ENCODE results near the gene GPC4.

DNA sequence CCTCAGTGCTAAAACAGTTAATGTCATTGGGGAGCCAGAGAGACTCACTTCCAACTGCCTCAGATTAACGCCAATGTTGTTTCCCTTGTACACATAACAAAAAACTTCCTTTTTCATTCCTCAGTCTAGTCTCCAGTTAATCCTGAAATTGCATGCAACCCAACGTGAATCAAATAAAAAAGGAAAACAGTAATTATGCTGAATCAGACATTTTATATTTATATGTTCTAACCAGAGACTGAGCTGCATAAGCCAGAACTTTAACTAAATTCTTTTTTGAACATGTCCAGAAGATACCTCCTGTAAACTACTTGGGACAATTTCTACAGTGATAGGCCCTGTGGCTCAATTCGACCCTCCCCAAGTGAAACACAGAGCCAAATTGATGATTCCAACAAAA, 4.7 kb downstream of the GPC4 start:
- TF ChIP-seq POLR2A (IDR thresholded peaks at IDR 0.05) = no peak
- TF ChIP-seq, protein P1, sequence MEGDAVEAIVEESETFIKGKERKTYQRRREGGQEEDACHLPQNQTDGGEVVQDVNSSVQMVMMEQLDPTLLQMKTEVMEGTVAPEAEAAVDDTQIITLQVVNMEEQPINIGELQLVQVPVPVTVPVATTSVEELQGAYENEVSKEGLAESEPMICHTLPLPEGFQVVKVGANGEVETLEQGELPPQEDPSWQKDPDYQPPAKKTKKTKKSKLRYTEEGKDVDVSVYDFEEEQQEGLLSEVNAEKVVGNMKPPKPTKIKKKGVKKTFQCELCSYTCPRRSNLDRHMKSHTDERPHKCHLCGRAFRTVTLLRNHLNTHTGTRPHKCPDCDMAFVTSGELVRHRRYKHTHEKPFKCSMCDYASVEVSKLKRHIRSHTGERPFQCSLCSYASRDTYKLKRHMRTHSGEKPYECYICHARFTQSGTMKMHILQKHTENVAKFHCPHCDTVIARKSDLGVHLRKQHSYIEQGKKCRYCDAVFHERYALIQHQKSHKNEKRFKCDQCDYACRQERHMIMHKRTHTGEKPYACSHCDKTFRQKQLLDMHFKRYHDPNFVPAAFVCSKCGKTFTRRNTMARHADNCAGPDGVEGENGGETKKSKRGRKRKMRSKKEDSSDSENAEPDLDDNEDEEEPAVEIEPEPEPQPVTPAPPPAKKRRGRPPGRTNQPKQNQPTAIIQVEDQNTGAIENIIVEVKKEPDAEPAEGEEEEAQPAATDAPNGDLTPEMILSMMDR (IDR thresholded peaks at IDR 0.05) = no peak
